Measurements from ENCODE around the gene RBM18. TPM values are rescaled to one million over a fixed set of nuclear protein-coding genes. Genes with fewer than 3 reads are reported as not detected.

The RBM18 gene
- total RNA-seq, 3 donors from 2014 or later: 15.6 to 21.5 (median 17.2) TPM

- intact Hi-C loops (cut with DNase I, micrococcal nuclease): no loop called here
- ATAC-seq (no peak), DNase-seq (no peak)
- Histone ChIP-seq H3K4me1 (ENCODE audit: low read depth) (peaks cover 17% of the 10 kb centered on the region), H3K9me3 (no peaks in the 10 kb centered on the region), H3K4me3 (no peak overlapping the region), H3K36me3 (ENCODE audit: low read depth) (no peaks in the 10 kb centered on the region)
- no peak for TF ChIP-seq CTCF (IDR thresholded peaks at IDR 0.05)
Observed at GRCh38 chr9:122214507-122214906, 50.1 kb downstream of the RBM18 start.

- peak; percentile 87 for ATAC-seq
- Histone ChIP-seq H3K36me3 (ENCODE audit: low read depth) (no peaks in the 10 kb centered on the region), H3K4me3 (no peak overlapping the region), H3K9me3 (no peaks in the 10 kb centered on the region), H3K4me1 (ENCODE audit: low read depth) (peaks cover 13% of the 10 kb centered on the region)
- DNase-seq: peak in 2 of 3 donors; percentile 57 to 77
- TF ChIP-seq CTCF (IDR thresholded peaks at IDR 0.05): no peak
- intact Hi-C loops (cut with DNase I, micrococcal nuclease): no loop called here
Observed at GRCh38 chr9:122213589-122214413, 50.8 kb downstream of the RBM18 start.

- H3K36me3 ChIP-seq (ENCODE audit: low read depth): no peaks in the 10 kb centered on the region
- H3K9me3 ChIP-seq: no peaks in the 10 kb centered on the region
- DNase-seq (no peak), ATAC-seq (no peak)
- no peak overlapping the region for H3K4me3 ChIP-seq
- H3K4me1 ChIP-seq (ENCODE audit: low read depth): peaks cover 13% of the 10 kb centered on the region
- TF ChIP-seq CTCF (IDR thresholded peaks at IDR 0.05): no peak
- intact Hi-C loops (cut with DNase I, micrococcal nuclease): no loop called here
Observed at GRCh38 chr9:122213102-122213588, 51.5 kb downstream of the RBM18 start.

GRCh38 chr9:122212473-122213004 is 52.1 kb downstream of the RBM18 start:
- ATAC-seq: no peak
- no peak for DNase-seq
- H3K4me3 ChIP-seq: no peak overlapping the region
- H3K9me3 ChIP-seq: no peaks in the 10 kb centered on the region
- TF ChIP-seq CTCF (IDR thresholded peaks at IDR 0.05): no peak
- no peaks in the 10 kb centered on the region for H3K36me3 ChIP-seq (ENCODE audit: low read depth)
- peaks cover 13% of the 10 kb centered on the region for H3K4me1 ChIP-seq (ENCODE audit: low read depth)
- intact Hi-C loops (cut with DNase I, micrococcal nuclease): no loop called here

- H3K9me3 ChIP-seq: no peaks in the 10 kb centered on the region
- intact Hi-C loops (cut with DNase I, micrococcal nuclease): no loop called here
- no peaks in the 10 kb centered on the region for H3K36me3 ChIP-seq (ENCODE audit: low read depth)
- H3K4me1 ChIP-seq (ENCODE audit: low read depth): peaks cover 13% of the 10 kb centered on the region
- no peak for TF ChIP-seq CTCF (IDR thresholded peaks at IDR 0.05)
- ATAC-seq (no peak), DNase-seq (no peak)
- H3K4me3 ChIP-seq: no peak overlapping the region
Observed at GRCh38 chr9:122209451-122209850, 55.2 kb downstream of the RBM18 start.
